Loucy (cell line): ENCODE results near the gene B3GALT5.

Experiments used
- H2AFZ ChIP-seq: fragments of 200-600 bp; sonication (generic); 2 replicates; pipeline ENCODE4 v1.6.0; 2016; ENCODE audit warnings: antibody characterized with exemption, mild to moderate bottlenecking, low read length, moderate library complexity
- H3F3A ChIP-seq: fragments of 200-600 bp; 2 replicates; pipeline ENCODE4 v1.6.0; 2016; ENCODE audit warnings: antibody characterized with exemption, low read depth, mild to moderate bottlenecking
- H3K27me3 ChIP-seq: fragments of 200-600 bp; sonication (generic); 2 replicates; pipeline ENCODE4 v1.6.1; 2014; ENCODE audit warnings: low read length, mild to moderate bottlenecking; ENCODE audit not compliant: insufficient read depth, poor library complexity, severe bottlenecking
- H3K36me3 ChIP-seq: fragments of 200-600 bp; sonication (generic); 2 replicates; pipeline ENCODE4 v1.6.1; 2016; ENCODE audit warnings: low read length; ENCODE audit not compliant: insufficient read depth
- H3K4me1 ChIP-seq: fragments of 200-600 bp; sonication (generic); 2 replicates; pipeline ENCODE4 v1.5.1; 2014; ENCODE audit warnings: low read length, mild to moderate bottlenecking; ENCODE audit not compliant: insufficient read depth, poor library complexity, severe bottlenecking
- H3K4me2 ChIP-seq: fragments of 200-600 bp; sonication (generic); 2 replicates; pipeline ENCODE4 v1.6.0; 2014; ENCODE audit warnings: antibody characterized with exemption, low read length, low read depth, mild to moderate bottlenecking; ENCODE audit not compliant: poor library complexity, severe bottlenecking
- H3K4me3 ChIP-seq: fragments of 200-600 bp; sonication (generic); 2 replicates; pipeline ENCODE4 v1.5.1; 2014; ENCODE audit warnings: low read length, mild to moderate bottlenecking, mixed read lengths; ENCODE audit not compliant: poor library complexity, severe bottlenecking
- H3K79me2 ChIP-seq: fragments of 200-600 bp; sonication (generic); 2 replicates; pipeline ENCODE4 v1.6.1; 2014; ENCODE audit warnings: low read length; ENCODE audit not compliant: insufficient read depth
- H3K9ac ChIP-seq: fragments of 200-600 bp; sonication (generic); 2 replicates; pipeline ENCODE4 v1.6.0; 2014; ENCODE audit warnings: mild to moderate bottlenecking, low read depth, low read length, moderate library complexity; ENCODE audit not compliant: poor library complexity, severe bottlenecking
- H3K9me2 ChIP-seq: fragments of 200-600 bp; sonication (generic); replicated peaks from 2 replicates; pipeline ENCODE4 v1.6.1; 2016; ENCODE audit warnings: low read depth, low read length, mixed read lengths
- H3K9me3 ChIP-seq: fragments of 200-600 bp; sonication (generic); 2 replicates; pipeline ENCODE4 v1.6.1; 2014; ENCODE audit warnings: mild to moderate bottlenecking, antibody characterized with exemption, low read length, low read depth; ENCODE audit not compliant: insufficient read depth
- H4K20me1 ChIP-seq: fragments of 200-600 bp; sonication (generic); 2 replicates; pipeline ENCODE4 v1.6.0; 2014; ENCODE audit warnings: antibody characterized with exemption, low read length, mild to moderate bottlenecking; ENCODE audit not compliant: insufficient read depth, poor library complexity, severe bottlenecking
- CTCF ChIP-seq: fragments of 200-600 bp; sonication (generic); conservative IDR thresholded peaks from 2 replicates; pipeline ENCODE4 v1.5.1; 2014; ENCODE audit warnings: mild to moderate bottlenecking, antibody characterized with exemption, low read length
- EZH2phosphoT487 ChIP-seq: fragments of 200-600 bp; IDR thresholded peaks from 2 replicates; pipeline ENCODE4 v1.6.1; 2018; ENCODE audit warnings: antibody characterized with exemption, mild to moderate bottlenecking, moderate library complexity, borderline replicate concordance

B3GALT5 gene

GRCh38 chr21:39662411-39662953 is 49.7 kb downstream of the B3GALT5 start:
- Histone ChIP-seq H3K4me2 (no peak overlapping the region), H3F3A (no peaks in the 10 kb centered on the region), H3K9me3 (peaks cover 2% of the 10 kb centered on the region; the same call in 1 of the 2 replicates), H3K9ac (no peak overlapping the region), H2AFZ (no peak overlapping the region), H3K27me3 (no peaks in the 10 kb centered on the region), H3K4me3 (no peak overlapping the region), H3K9me2 (no peaks in the 10 kb centered on the region), H3K36me3 (no peaks in the 10 kb centered on the region), H3K79me2 (no peaks in the 10 kb centered on the region), H3K4me1 (no peaks in the 10 kb centered on the region), H4K20me1 (no peaks in the 10 kb centered on the region)
- TF ChIP-seq EZH2phosphoT487 (no peak), CTCF (no peak)

GRCh38 chr21:39663066-39663465 is 50.3 kb downstream of the B3GALT5 start:
- no peaks in the 10 kb centered on the region for H3F3A ChIP-seq
- H3K79me2 ChIP-seq, result no peaks in the 10 kb centered on the region
- no peaks in the 10 kb centered on the region for H3K36me3 ChIP-seq
- H4K20me1 ChIP-seq, result no peaks in the 10 kb centered on the region
- H3K9me2 ChIP-seq, result no peaks in the 10 kb centered on the region
- no peak overlapping the region for H3K9ac ChIP-seq
- TF ChIP-seq EZH2phosphoT487, result no peak
- TF ChIP-seq CTCF, result no peak
- H2AFZ ChIP-seq, result no peak overlapping the region
- no peaks in the 10 kb centered on the region for H3K4me1 ChIP-seq
- H3K9me3 ChIP-seq, result peaks cover 2% of the 10 kb centered on the region; the same call in 1 of the 2 replicates
- H3K4me3 ChIP-seq, result no peak overlapping the region
- no peaks in the 10 kb centered on the region for H3K27me3 ChIP-seq
- H3K4me2 ChIP-seq, result no peak overlapping the region

GRCh38 chr21:39663742-39664492 is 51.2 kb downstream of the B3GALT5 start:
- no peaks in the 10 kb centered on the region for H3K27me3 ChIP-seq
- no peaks in the 10 kb centered on the region for H3K79me2 ChIP-seq
- H2AFZ ChIP-seq, result no peak overlapping the region
- no peak for TF ChIP-seq EZH2phosphoT487
- TF ChIP-seq CTCF, result no peak
- H3K4me1 ChIP-seq, result no peaks in the 10 kb centered on the region
- H3K9me3 ChIP-seq, result peaks cover 2% of the 10 kb centered on the region; the same call in 1 of the 2 replicates
- H3K9ac ChIP-seq, result no peak overlapping the region
- no peaks in the 10 kb centered on the region for H4K20me1 ChIP-seq
- no peak overlapping the region for H3K4me3 ChIP-seq
- H3K9me2 ChIP-seq, result no peaks in the 10 kb centered on the region
- no peaks in the 10 kb centered on the region for H3F3A ChIP-seq
- H3K4me2 ChIP-seq, result no peak overlapping the region
- no peaks in the 10 kb centered on the region for H3K36me3 ChIP-seq
